ENCODE data around the gene SLC44A5.
"Not testable (repeated sequence)": the region's sequence is repeated elsewhere in the genome, so short reads cannot be mapped to it uniquely, and the experiment has no call there.

SLC44A5 gene

GRCh38 chr1:75611014-75611413 is at the start of gene SLC44A5:
TSS of gene SLC44A5 (minus strand) at chr1:75611114. CDS start at chr1:75541447, 69,667 bp downstream.
- no peak within 1 kb of the TSS for H3K4me3 ChIP-seq (ENCODE audit: low read length)
- TF ChIP-seq, protein P1, sequence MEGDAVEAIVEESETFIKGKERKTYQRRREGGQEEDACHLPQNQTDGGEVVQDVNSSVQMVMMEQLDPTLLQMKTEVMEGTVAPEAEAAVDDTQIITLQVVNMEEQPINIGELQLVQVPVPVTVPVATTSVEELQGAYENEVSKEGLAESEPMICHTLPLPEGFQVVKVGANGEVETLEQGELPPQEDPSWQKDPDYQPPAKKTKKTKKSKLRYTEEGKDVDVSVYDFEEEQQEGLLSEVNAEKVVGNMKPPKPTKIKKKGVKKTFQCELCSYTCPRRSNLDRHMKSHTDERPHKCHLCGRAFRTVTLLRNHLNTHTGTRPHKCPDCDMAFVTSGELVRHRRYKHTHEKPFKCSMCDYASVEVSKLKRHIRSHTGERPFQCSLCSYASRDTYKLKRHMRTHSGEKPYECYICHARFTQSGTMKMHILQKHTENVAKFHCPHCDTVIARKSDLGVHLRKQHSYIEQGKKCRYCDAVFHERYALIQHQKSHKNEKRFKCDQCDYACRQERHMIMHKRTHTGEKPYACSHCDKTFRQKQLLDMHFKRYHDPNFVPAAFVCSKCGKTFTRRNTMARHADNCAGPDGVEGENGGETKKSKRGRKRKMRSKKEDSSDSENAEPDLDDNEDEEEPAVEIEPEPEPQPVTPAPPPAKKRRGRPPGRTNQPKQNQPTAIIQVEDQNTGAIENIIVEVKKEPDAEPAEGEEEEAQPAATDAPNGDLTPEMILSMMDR (conservative IDR thresholded peaks at IDR 0.05; ENCODE audit: low read length): no peak
- DNase-seq (ENCODE audit: low read depth): no peak

DNA sequence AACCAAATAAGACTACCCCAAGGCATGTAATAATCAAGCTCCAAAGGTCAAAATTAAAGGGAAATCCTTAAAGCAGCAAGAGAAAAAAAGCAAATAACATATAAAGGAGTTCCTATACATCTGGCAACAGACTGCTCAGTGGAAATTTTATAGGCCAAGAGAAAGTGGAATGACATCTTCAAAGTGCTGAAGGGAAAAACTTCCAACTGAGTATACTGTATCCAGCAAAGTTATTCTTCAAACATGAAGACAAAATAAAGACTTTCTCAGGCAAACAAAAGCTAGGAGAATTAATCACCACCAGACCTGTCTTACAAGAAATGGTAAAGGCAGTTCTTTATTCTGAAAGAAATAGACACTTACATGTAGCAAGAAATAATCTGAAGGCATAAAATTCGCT is 45.0 kb upstream of the SLC44A5 start:
- TF ChIP-seq, protein P1 (conservative IDR thresholded peaks at IDR 0.05; ENCODE audit: low read length): no peak
- no peak overlapping the region for H3K4me3 ChIP-seq (ENCODE audit: low read length)
- DNase-seq (ENCODE audit: low read depth): no peak

GRCh38 chr1:75647183-75647582 is 36.3 kb upstream of the SLC44A5 start:
- not testable (repeated sequence) for DNase-seq (ENCODE audit: low read depth); H3K4me3 ChIP-seq (ENCODE audit: low read length)

- not testable (repeated sequence) for DNase-seq (ENCODE audit: low read depth); H3K4me3 ChIP-seq (ENCODE audit: low read length)
Measured at GRCh38 chr1:75645153-75645552, 34.2 kb upstream of the SLC44A5 start.

- H3K4me3 ChIP-seq (ENCODE audit: low read length): no peak overlapping the region
- TF ChIP-seq, protein P1 (conservative IDR thresholded peaks at IDR 0.05; ENCODE audit: low read length): no peak
- no peak for DNase-seq (ENCODE audit: low read depth)
Measured at GRCh38 chr1:75643460-75643859, 32.5 kb upstream of the SLC44A5 start.

GRCh38 chr1:75641325-75641724 is 30.4 kb upstream of the SLC44A5 start:
- no peak for DNase-seq (ENCODE audit: low read depth)

DNA sequence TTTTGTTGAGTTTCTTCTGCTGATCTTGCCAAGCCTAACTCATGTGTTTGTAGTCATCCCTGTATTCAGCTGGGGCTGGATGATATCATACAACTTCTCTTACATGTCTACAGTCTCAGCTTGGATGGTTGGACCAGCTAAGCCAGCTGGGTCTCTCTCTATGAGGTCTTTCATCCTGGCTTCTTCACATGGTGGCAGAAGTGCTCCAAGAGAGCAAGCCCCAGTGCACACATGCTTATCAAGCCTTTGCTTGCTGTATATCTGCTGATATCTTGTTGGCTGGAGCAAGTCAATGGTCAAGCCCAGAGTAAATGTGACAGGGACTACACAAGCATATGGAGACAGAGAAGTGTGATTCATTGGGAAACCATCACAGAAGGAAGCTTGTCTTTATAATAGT is 29.2 kb upstream of the SLC44A5 start:
- no peak overlapping the region for H3K4me3 ChIP-seq (ENCODE audit: low read length)
- TF ChIP-seq, protein P1 (conservative IDR thresholded peaks at IDR 0.05; ENCODE audit: low read length): no peak
- DNase-seq (ENCODE audit: low read depth): no peak

More at GRCh38 chr1:75641325-75641724, 30.4 kb upstream of the SLC44A5 start:
- TF ChIP-seq, protein P1 (conservative IDR thresholded peaks at IDR 0.05; ENCODE audit: low read length): no peak
- no peak overlapping the region for H3K4me3 ChIP-seq (ENCODE audit: low read length)

GRCh38 chr1:75632350-75632949 is 21.5 kb upstream of the SLC44A5 start:
- TF ChIP-seq, protein P1 (conservative IDR thresholded peaks at IDR 0.05; ENCODE audit: low read length): peak; percentile 85
- peak; percentile 32 for DNase-seq (ENCODE audit: low read depth)
- no peak overlapping the region for H3K4me3 ChIP-seq (ENCODE audit: low read length)

All from AG10803 (cell line).